ENCODE results near the gene NFATC3.

DNA sequence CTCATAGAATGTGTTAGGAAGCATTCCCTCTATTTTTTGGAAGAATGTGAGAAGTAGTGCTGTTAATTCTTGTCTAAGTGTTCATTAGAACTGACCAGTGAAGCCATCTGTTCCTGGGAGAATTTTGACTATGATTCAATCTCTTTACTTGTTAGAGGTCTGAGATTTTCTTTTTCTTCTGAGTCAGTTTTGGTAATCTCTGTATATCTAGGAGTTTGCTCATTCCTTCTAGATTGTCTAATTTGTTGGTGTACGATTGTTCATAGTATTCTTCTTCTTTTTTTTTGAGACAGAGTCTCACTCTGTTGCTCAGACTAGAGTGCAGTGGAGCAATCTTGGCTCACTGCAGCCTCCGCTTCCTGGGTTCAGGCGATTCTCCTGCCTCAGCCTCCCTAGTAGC lies 20.4 kb downstream of the NFATC3 start:
- TF ChIP-seq, protein P1, sequence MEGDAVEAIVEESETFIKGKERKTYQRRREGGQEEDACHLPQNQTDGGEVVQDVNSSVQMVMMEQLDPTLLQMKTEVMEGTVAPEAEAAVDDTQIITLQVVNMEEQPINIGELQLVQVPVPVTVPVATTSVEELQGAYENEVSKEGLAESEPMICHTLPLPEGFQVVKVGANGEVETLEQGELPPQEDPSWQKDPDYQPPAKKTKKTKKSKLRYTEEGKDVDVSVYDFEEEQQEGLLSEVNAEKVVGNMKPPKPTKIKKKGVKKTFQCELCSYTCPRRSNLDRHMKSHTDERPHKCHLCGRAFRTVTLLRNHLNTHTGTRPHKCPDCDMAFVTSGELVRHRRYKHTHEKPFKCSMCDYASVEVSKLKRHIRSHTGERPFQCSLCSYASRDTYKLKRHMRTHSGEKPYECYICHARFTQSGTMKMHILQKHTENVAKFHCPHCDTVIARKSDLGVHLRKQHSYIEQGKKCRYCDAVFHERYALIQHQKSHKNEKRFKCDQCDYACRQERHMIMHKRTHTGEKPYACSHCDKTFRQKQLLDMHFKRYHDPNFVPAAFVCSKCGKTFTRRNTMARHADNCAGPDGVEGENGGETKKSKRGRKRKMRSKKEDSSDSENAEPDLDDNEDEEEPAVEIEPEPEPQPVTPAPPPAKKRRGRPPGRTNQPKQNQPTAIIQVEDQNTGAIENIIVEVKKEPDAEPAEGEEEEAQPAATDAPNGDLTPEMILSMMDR (IDR thresholded peaks at IDR 0.05) = no peak
- TF ChIP-seq POLR2A (IDR thresholded peaks at IDR 0.05) = no peak

Measured in uterus (tissue), 2 donors.